Limb (tissue), 2 donors: ENCODE measurements around the gene ACSM6.
A peak's percentile ranks its signal among the peaks of the same experiment; 100 is the strongest.

Experiments used
- DNase-seq, 2 donors: peaks; one replicate each; pipeline ENCODE4 v3.0.0-alpha.2; 2016; ENCODE audit errors: extremely low spot score in 2 of 2

Gene ACSM6

GRCh38 chr10:95267251-95267650 is 73.2 kb downstream of the ACSM6 start:
- DNase-seq, result no peak

GRCh38 chr10:95268438-95268837 is 74.4 kb downstream of the ACSM6 start:
- DNase-seq, result peak in 1 of 2 donors; percentile 46

GRCh38 chr10:95273393-95274312 is 79.6 kb downstream of the ACSM6 start:
- DNase-seq, result no peak

GRCh38 chr10:95275726-95276366 is 81.8 kb downstream of the ACSM6 start:
- DNase-seq, result no peak

- no peak for DNase-seq
These were observed 82.5 kb downstream of the ACSM6 start for GRCh38 chr10:95276367-95277200.

GRCh38 chr10:95277201-95277570 is 83.1 kb downstream of the ACSM6 start:
- no peak for DNase-seq

GRCh38 chr10:95277614-95278013 is 83.6 kb downstream of the ACSM6 start:
- DNase-seq, result no peak
